GM18520 (cell line): ENCODE results near the gene DNAAF6.

Source experiments
- ATAC-seq: cut with Tn5 transposase; IDR thresholded peaks from one replicate; pipeline ENCODE4 v1.9.1; 2021; ENCODE audit not compliant: unreplicated experiment

The DNAAF6 gene

DNA sequence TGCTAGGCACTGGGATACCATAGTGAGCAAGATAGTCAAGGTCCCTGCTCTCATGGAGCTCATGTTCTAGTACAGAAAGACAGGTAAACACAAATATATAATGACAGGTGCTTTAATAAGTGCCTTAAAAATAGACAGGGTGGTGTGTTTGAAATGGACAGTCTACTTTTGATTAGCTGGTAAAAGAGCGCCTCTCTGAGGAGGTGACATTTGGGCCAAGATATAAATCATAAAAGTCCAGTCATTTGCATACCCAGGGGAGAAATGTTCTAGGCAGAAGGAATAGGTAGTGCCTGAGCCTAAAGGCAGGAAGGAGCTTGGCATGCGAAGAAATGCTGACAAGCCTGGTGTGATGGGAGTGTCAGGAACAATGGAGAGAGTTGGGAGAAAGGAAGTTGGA, 83.6 kb downstream of the DNAAF6 start:
- ATAC-seq, result no peak

DNA sequence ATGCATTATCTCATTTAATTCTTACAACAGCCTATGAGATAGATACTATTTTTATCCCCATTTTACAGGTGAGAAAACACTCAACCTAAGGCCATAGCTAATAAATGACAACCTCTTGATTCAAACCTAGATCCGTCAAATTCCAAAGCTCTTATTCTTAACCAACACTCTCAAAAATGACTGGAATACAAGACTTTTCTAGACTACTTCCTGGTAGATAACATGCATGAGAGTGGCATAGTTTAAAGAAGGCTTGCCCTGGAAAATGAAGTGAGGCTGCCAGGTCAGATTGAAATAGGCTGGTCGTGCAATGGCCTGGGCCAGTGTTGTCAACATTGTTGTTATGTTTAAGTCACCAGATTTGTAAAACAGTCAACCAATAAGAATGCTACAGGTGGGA, 86.6 kb downstream of the DNAAF6 start:
- ATAC-seq, result no peak
